ENCODE data around the gene NBL1.

DNA sequence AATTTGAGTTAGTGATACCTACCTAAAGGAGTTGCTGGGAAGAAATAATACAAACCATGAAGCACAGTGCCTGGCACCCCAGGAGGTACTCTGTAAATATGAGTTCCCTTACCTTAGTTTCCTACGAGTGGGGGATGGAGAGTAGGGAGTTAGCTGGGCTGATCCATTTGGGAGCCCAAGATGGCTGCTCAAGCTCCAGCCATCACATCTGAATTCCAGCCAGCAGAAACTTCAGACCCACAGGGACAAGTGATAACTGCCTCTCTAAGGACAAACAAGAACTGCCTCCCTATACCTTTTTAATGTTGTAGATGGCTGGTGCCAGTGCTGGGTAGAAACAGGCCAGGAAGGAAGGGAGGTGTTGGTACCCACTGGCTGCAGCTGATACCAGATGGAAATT, 43.3 kb downstream of the NBL1 start:
- TF ChIP-seq POLR2AphosphoS5 (IDR thresholded peaks at IDR 0.05; ENCODE audit: low read depth), result no peak
- TF ChIP-seq, protein P1, sequence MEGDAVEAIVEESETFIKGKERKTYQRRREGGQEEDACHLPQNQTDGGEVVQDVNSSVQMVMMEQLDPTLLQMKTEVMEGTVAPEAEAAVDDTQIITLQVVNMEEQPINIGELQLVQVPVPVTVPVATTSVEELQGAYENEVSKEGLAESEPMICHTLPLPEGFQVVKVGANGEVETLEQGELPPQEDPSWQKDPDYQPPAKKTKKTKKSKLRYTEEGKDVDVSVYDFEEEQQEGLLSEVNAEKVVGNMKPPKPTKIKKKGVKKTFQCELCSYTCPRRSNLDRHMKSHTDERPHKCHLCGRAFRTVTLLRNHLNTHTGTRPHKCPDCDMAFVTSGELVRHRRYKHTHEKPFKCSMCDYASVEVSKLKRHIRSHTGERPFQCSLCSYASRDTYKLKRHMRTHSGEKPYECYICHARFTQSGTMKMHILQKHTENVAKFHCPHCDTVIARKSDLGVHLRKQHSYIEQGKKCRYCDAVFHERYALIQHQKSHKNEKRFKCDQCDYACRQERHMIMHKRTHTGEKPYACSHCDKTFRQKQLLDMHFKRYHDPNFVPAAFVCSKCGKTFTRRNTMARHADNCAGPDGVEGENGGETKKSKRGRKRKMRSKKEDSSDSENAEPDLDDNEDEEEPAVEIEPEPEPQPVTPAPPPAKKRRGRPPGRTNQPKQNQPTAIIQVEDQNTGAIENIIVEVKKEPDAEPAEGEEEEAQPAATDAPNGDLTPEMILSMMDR (conservative IDR thresholded peaks at IDR 0.05; ENCODE audit: low read depth in 2 of 2), result no peak
- TF ChIP-seq ZNF114 (CRISPR knock-in tag; IDR thresholded peaks at IDR 0.05), result no peak
- TF ChIP-seq JUNB (IDR thresholded peaks at IDR 0.05; ENCODE audit: unreplicated experiment), result no peak
- TF ChIP-seq CREB1 (CRISPR knock-in tag; IDR thresholded peaks at IDR 0.05; ENCODE audit: low read depth), result no peak
- TF ChIP-seq EZH2 (IDR thresholded peaks at IDR 0.05; ENCODE audit: low read depth, unreplicated experiment), result no peak
- TF ChIP-seq EZH2phosphoT487 (IDR thresholded peaks at IDR 0.05; ENCODE audit: unreplicated experiment), result no peak

Measured in GM23338 (cell line).